Esophagus squamous epithelium (tissue), 5 donors: ENCODE data around the gene AEN. TPM values are rescaled to one million over a fixed set of nuclear protein-coding genes. Genes with fewer than 3 reads are reported as not detected.
"Not testable (repeated sequence)": the region's sequence is repeated elsewhere in the genome, so short reads cannot be mapped to it uniquely, and the experiment has no call there.

ENCODE experiments used
- DNase-seq: peaks from one replicate; lab custom pipeline; 2025; lab: John Stamatoyannopoulos, UW
- H3K27ac ChIP-seq, 4 donors: fragments of 200-600 bp; sonication (generic); one replicate each; pipeline ENCODE4 v1.5.1; 2016 to 2019; ENCODE audit warnings: mild to moderate bottlenecking in 1 of 4
- H3K27me3 ChIP-seq, 4 donors: fragments of 200-600 bp; sonication (generic); 1 replicate in 3 of 4; 2 replicates in 1 of 4; pipeline versions ENCODE4 v1.5.1 to v1.6.0; 2017 to 2021; ENCODE audit warnings: antibody characterized with exemption in 1 of 4
- H3K36me3 ChIP-seq, 3 donors: fragments of 200-600 bp; sonication (generic); one replicate each; pipeline ENCODE4 v1.5.1; 2016 to 2019
- H3K4me1 ChIP-seq, 3 donors: fragments of 200-600 bp; sonication (generic); one replicate each; pipeline ENCODE4 v1.5.1; 2017 to 2019
- H3K4me3 ChIP-seq, 4 donors: fragments of 200-600 bp; sonication (generic); 1 replicate in 3 of 4; 2 replicates in 1 of 4; pipeline ENCODE4 v1.5.1; 2016 to 2019; ENCODE audit warnings: mild to moderate bottlenecking in 2 of 4, moderate library complexity in 1 of 4
- H3K9me3 ChIP-seq, 3 donors: fragments of 200-600 bp; sonication (generic); one replicate each; pipeline ENCODE4 v1.5.1; 2016 to 2019
- POLR2A ChIP-seq, 4 donors: fragments of 450-650 bp; IDR thresholded peaks; one replicate each; pipeline ENCODE4 v1.6.1; 2017; ENCODE audit warnings: antibody characterized with exemption in 4 of 4, mild to moderate bottlenecking in 4 of 4, moderate library complexity in 3 of 4
- WGBS, 2 donors: methylation state at CpG; one replicate each; pipeline ENCODE4 v1.1.5; 2018; 5-methylcytosine and 5-hydroxymethylcytosine counted together
- intact Hi-C: fragments of 100-400 bp; cut with DNase I; formaldehyde crosslinking; loops from one replicate; pipeline ENCODE4 v1.15.0; 2022
- total RNA-seq, 4 donors: library from RNA; depleted of rRNA; stranded (reverse); fragments of >200 nt; gene quantifications; one replicate each; pipeline ENCODE4 v1.1.0, GENCODE V29; 2016
- TF ChIP-seq, protein P1 (sequence below), 6 experiments: fragments of 450-650 bp in 4 of 6; fragments of 200-600 bp in 2 of 6; sonication (generic) in 2 of 6; IDR thresholded peaks; one replicate each; pipeline ENCODE4 v1.5.1; 2016 to 2019; ENCODE audit warnings: antibody characterized with exemption in 6 of 6, mild to moderate bottlenecking in 4 of 6, moderate library complexity in 4 of 6
- donor health status: DM: yes; HTN: yes; CAD: no.

The AEN gene
- total RNA-seq, 4 donors from 2014 or later, result 13.4 to 31.4 (median 18.1) TPM

DNA sequence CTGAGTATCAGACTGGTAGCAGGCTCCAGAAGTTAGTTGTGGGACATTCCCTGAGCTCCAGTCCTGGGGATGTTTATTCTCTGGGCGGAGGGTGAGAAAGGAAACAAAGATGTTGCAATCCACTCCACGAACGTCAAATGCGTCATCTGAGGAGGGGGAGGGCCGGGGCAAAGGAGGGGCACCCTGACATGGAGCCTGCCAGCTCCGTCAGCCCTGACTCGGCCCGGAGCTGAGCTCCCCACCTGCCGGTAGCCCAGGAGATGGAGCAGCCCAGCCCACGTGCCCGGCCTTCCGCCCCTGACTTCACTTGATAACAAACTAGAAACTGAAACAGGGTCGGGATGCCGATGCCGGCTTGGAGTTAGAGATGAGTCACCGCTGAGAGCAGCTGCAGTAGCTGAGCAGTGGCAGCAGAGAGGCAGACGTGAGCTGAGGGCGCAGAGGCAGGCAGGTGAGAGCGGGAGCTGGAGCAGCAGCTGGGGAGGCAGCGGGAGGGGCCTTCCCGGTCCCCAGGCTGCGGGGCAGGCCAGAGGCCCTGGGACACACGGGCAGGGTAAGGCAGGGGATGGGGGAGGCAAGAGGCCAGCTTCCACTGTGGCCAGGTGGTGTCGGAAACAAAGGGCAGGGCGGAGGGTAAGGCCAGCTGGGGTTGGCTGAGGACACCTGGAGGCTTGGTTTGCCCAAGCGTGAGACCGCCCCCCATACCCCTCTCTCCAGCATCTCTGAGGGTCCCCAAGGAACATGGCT is 17.7 kb downstream of the AEN start, which contains the start of gene ISG20:
TSS of gene ISG20 (plus strand) at position 391 of the 747 bp plus-strand sequence. CDS start at position 742, 351 bp downstream.
- H3K27me3 ChIP-seq, result no peaks in the 10 kb centered on the region
- 1 to 10% methylated on average over 8 to 17 of the region's 27 CpGs for WGBS, 2 donors
- no peaks in the 10 kb centered on the region for H3K36me3 ChIP-seq
- peaks cover 28 to 54% (median 38%) of the 10 kb centered on the region in 3 donors for H3K4me1 ChIP-seq
- TF ChIP-seq, protein P1, sequence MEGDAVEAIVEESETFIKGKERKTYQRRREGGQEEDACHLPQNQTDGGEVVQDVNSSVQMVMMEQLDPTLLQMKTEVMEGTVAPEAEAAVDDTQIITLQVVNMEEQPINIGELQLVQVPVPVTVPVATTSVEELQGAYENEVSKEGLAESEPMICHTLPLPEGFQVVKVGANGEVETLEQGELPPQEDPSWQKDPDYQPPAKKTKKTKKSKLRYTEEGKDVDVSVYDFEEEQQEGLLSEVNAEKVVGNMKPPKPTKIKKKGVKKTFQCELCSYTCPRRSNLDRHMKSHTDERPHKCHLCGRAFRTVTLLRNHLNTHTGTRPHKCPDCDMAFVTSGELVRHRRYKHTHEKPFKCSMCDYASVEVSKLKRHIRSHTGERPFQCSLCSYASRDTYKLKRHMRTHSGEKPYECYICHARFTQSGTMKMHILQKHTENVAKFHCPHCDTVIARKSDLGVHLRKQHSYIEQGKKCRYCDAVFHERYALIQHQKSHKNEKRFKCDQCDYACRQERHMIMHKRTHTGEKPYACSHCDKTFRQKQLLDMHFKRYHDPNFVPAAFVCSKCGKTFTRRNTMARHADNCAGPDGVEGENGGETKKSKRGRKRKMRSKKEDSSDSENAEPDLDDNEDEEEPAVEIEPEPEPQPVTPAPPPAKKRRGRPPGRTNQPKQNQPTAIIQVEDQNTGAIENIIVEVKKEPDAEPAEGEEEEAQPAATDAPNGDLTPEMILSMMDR (IDR thresholded peaks at IDR 0.05), result peak; percentile 27 to 61 (median 46)
- peak in 3 of 4 donors; percentile 84 to 95 (median 84) for TF ChIP-seq POLR2A (IDR thresholded peaks at IDR 0.05)
- peak within 1 kb of the TSS; percentile 90 to 99 (median 94) for H3K27ac ChIP-seq
- no peaks in the 10 kb centered on the region for H3K9me3 ChIP-seq
- peak; percentile 91 for DNase-seq
- H3K4me3 ChIP-seq, result peak within 1 kb of the TSS; percentile 39 to 71 (median 52)
- intact Hi-C loops, result no loop called here

DNA sequence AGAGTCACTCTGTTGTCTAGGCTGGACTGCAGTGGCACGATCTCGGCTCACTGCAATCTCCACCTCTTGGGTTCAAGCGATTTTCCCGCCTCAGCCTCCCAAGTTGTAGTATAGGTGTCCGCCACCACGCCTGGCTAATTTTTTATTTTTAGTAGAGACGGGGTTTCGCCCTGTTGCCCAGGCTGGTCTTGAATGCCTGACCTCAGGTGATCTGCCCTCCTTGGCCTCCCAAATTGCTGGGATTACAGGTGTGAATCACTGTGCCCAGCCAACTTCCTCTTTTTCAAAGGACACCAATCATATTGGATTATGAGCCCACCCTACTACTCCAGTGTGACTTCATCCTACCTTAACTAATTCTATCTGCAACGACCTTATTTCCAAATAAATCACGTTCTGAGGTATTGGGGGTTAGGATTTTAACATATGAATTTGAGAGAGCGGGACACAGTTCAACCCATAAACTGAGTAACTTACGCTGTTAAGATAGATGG is 20.9 kb downstream of the AEN start:
- peaks cover 22 to 38% (median 28%) of the 10 kb centered on the region in 3 donors for H3K4me1 ChIP-seq
- no peaks in the 10 kb centered on the region for H3K27me3 ChIP-seq
- DNase-seq, result no peak
- H3K4me3 ChIP-seq, result no peak overlapping the region
- TF ChIP-seq, protein P1 (IDR thresholded peaks at IDR 0.05), result no peak
- no peak for TF ChIP-seq POLR2A (IDR thresholded peaks at IDR 0.05)
- H3K27ac ChIP-seq, result no peak overlapping the region
- 89 to 90% methylated on average over 9 to 10 of the region's 12 CpGs for WGBS, 2 donors
- peaks cover 0 to 8% (median 0%) of the 10 kb centered on the region in 3 donors for H3K36me3 ChIP-seq
- intact Hi-C loops, result no loop called here
- H3K9me3 ChIP-seq, result no peaks in the 10 kb centered on the region

DNA sequence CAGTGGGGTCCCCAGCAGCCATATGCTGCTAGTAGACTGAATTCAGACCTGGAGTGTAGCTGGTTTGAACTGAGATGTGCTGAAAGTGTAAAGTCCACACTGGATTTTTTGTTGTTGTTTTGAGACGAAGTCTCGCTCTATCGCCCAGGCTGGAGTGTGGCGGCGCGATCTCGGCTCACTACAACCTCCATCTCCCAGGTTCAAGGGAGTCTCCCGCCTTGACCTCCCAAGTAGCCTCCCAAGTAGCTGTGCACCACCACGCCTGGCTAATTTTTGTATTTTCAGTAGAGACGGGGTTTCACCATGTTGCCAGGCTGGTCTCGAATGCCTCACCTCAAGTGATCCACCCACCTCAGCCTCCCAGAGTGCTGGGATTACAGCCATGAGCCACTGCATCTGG is 21.4 kb downstream of the AEN start:
- 94 to 95% methylated on average over 11 of the region's 11 CpGs for WGBS, 2 donors
- DNase-seq, H3K27me3 ChIP-seq, H3K9me3 ChIP-seq, H3K36me3 ChIP-seq, H3K4me3 ChIP-seq, H3K27ac ChIP-seq, intact Hi-C loops: not testable (repeated sequence)
- peaks cover 22 to 39% (median 26%) of the 10 kb centered on the region in 3 donors for H3K4me1 ChIP-seq

DNA sequence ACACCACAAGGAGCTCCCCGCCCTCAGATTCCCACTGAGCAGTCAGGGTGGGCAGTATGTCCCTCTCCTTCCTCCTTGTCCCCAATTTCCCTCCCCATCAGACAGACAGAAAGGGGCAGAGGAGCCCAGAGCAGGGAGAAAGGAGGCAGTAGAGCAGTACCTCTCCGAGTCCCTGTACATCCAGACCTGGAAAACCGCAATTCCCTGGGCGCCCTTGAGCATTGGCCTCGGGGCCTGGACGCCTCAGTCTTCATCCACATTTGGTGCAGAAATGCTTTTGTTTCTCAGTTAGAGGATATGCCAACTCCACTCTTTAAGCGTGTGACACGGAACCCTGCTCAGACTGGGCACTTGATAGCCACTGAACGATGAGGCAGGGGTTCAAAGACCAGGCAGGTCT is 23.6 kb downstream of the AEN start:
- H3K4me1 ChIP-seq, result peaks cover 11 to 39% (median 29%) of the 10 kb centered on the region in 3 donors
- no peaks in the 10 kb centered on the region for H3K27me3 ChIP-seq
- H3K4me3 ChIP-seq, result no peak overlapping the region
- H3K27ac ChIP-seq, result no peak overlapping the region
- H3K9me3 ChIP-seq, result no peaks in the 10 kb centered on the region
- no peak for TF ChIP-seq POLR2A (IDR thresholded peaks at IDR 0.05)
- TF ChIP-seq, protein P1 (IDR thresholded peaks at IDR 0.05), result no peak
- WGBS, 2 donors, result 91 to 94% methylated on average over 5 to 9 of the region's 9 CpGs
- DNase-seq, result no peak
- intact Hi-C loops, result no loop called here
- H3K36me3 ChIP-seq, result peaks cover 0 to 8% (median 0%) of the 10 kb centered on the region in 3 donors

DNA sequence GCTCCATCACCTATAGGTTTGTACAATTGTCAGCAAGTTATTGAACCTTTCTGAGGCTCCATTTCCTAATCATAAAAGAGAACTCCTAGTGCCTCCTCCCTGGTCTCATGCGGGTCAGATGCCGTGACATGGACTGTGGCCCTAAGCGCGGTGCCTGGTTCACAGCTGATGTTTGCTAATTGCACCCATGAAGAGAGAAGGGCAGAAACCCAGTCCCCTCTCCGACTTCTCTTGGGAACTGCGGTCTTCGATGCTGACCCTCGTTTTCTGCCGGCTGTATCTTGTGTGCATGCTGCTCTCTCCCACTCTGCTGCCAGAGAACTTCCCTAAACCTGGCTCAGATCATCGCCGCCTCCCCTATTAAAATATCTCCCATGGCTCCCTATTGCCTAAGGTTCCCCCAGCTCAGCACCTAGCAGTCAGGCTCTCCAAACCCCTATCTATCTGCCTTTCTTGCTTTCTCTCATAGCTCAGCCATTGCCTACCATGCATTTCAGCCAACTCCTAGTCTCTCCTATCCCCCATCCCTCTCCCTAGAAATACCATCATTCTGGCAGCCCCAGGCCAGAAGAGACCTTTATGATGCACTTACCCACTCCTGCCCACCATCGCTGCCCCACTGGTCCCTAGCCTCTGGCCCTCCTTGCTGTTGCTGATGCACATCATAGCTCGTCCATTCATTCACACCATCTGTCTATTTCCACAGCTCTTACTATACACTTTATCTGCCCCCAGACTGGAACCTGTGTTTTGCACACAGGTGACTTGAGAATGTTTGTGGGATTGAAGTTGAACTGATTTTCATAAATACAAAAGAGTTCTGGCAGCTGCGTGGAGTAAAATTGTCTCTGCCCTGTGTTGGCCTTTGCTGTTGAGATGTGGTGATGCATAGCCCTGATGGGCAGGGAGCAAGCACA is 24.3 kb downstream of the AEN start:
- Histone ChIP-seq H3K27me3 (no peaks in the 10 kb centered on the region), H3K27ac (no peak overlapping the region), H3K4me1 (peaks cover 9 to 38% (median 28%) of the 10 kb centered on the region in 3 donors), H3K9me3 (no peaks in the 10 kb centered on the region), H3K36me3 (peaks cover 0 to 8% (median 0%) of the 10 kb centered on the region in 3 donors), H3K4me3 (no peak overlapping the region)
- intact Hi-C loops, result no loop called here
- 90% methylated on average over 14 of the region's 14 CpGs for WGBS, 2 donors
- TF ChIP-seq, protein P1 (IDR thresholded peaks at IDR 0.05), result no peak
- TF ChIP-seq POLR2A (IDR thresholded peaks at IDR 0.05), result no peak
- no peak for DNase-seq
